Mesenchymal stem cell (in vitro differentiated cells and primary cell): ENCODE measurements around the gene TMEM72.

Source experiments
- DNase-seq: peaks from one replicate; pipeline ENCODE4 v3.0.0-alpha.2; 2013
- H2AFZ ChIP-seq: one replicate; pipeline ENCODE4 v1.6.1; 2013; ENCODE audit warnings: low read depth, mild to moderate bottlenecking, control low read depth, inconsistent platforms, low read length, moderate library complexity
- H2AK5ac ChIP-seq: 2 replicates; pipeline ENCODE4 v1.6.1; 2013; ENCODE audit warnings: low read length, moderate library complexity, mild to moderate bottlenecking, inconsistent platforms; ENCODE audit not compliant: severe bottlenecking
- H2BK120ac ChIP-seq: one replicate; pipeline ENCODE4 v1.6.1; 2013; ENCODE audit warnings: low read depth, mild to moderate bottlenecking, inconsistent platforms, low read length, moderate library complexity
- H2BK12ac ChIP-seq, 2 experiments: one replicate each; pipeline ENCODE4 v1.6.1; 2013; ENCODE audit warnings: inconsistent platforms in 2 of 2, low read length in 2 of 2, mild to moderate bottlenecking in 2 of 2, moderate library complexity in 2 of 2, control low read depth in 1 of 2
- H2BK15ac ChIP-seq: one replicate; pipeline ENCODE4 v1.6.1; 2013; ENCODE audit warnings: mild to moderate bottlenecking, low read depth, inconsistent platforms; ENCODE audit not compliant: poor library complexity, severe bottlenecking
- H2BK5ac ChIP-seq: 2 replicates; pipeline ENCODE4 v1.6.1; 2013; ENCODE audit warnings: low read depth, mild to moderate bottlenecking, low read length, control low read depth, inconsistent platforms; ENCODE audit not compliant: poor library complexity, severe bottlenecking
- H3K14ac ChIP-seq, 2 experiments: one replicate each; pipeline ENCODE4 v1.6.1; 2013; ENCODE audit warnings: inconsistent platforms in 2 of 2, low read length in 2 of 2, control low read depth in 1 of 2, mild to moderate bottlenecking in 1 of 2, moderate library complexity in 1 of 2
- H3K18ac ChIP-seq, 2 experiments: one replicate each; pipeline ENCODE4 v1.6.1; 2013; ENCODE audit warnings: inconsistent platforms in 2 of 2, low read length in 2 of 2, control low read depth in 1 of 2, low read depth in 1 of 2, mild to moderate bottlenecking in 1 of 2
- H3K23ac ChIP-seq, 2 experiments: one replicate each; pipeline ENCODE4 v1.6.1; 2013; ENCODE audit warnings: inconsistent platforms in 2 of 2, low read length in 2 of 2, mild to moderate bottlenecking in 2 of 2, moderate library complexity in 2 of 2, control low read depth in 1 of 2
- H3K27ac ChIP-seq: 2 replicates; pipeline ENCODE4 v1.5.1; 2013; ENCODE audit warnings: mild to moderate bottlenecking, moderate library complexity, low read length, control low read depth, inconsistent platforms; ENCODE audit not compliant: poor library complexity, severe bottlenecking
- H3K27me3 ChIP-seq, 2 experiments: 2 replicates each; pipeline versions ENCODE4 v1.6.1 to v1.7.0; 2013; ENCODE audit warnings: low read length in 2 of 2, mild to moderate bottlenecking in 2 of 2, moderate library complexity in 2 of 2, control low read depth in 1 of 2, inconsistent platforms in 1 of 2; ENCODE audit not compliant: control insufficient read depth in 1 of 2, insufficient read depth in 1 of 2
- H3K36me3 ChIP-seq, 2 experiments: 2 replicates each; pipeline versions ENCODE4 v1.6.1 to v1.7.0; 2013; ENCODE audit warnings: low read length in 2 of 2, control low read depth in 1 of 2, inconsistent platforms in 1 of 2, low read depth in 1 of 2, mild to moderate bottlenecking in 1 of 2; ENCODE audit not compliant: insufficient read depth in 2 of 2, control insufficient read depth in 1 of 2
- H3K4ac ChIP-seq, 2 experiments: one replicate each; pipeline ENCODE4 v1.6.1; 2013; ENCODE audit warnings: inconsistent platforms in 2 of 2, low read length in 2 of 2, mild to moderate bottlenecking in 2 of 2, moderate library complexity in 2 of 2, control low read depth in 1 of 2, low read depth in 1 of 2
- H3K4me1 ChIP-seq: 2 replicates; pipeline ENCODE4 v1.6.1; 2013; ENCODE audit warnings: low read depth, low read length, control low read depth; ENCODE audit not compliant: control insufficient read depth, insufficient read depth
- H3K4me2 ChIP-seq: 2 replicates; pipeline ENCODE4 v1.6.1; 2013; ENCODE audit warnings: low read length, mild to moderate bottlenecking, inconsistent platforms; ENCODE audit not compliant: poor library complexity, severe bottlenecking
- H3K4me3 ChIP-seq, 2 experiments: 2 replicates each; pipeline versions ENCODE4 v1.5.1 to v1.7.0; 2013; ENCODE audit warnings: low read length in 2 of 2, mild to moderate bottlenecking in 2 of 2, control low read depth in 1 of 2, low read depth in 1 of 2; ENCODE audit not compliant: insufficient read depth in 1 of 2
- H3K79me1 ChIP-seq: replicated peaks from 2 replicates; pipeline ENCODE4 v1.6.1; 2013; ENCODE audit warnings: mild to moderate bottlenecking, control low read depth, low read length, inconsistent platforms; ENCODE audit not compliant: poor library complexity, severe bottlenecking
- H3K9ac ChIP-seq: 2 replicates; pipeline ENCODE4 v1.7.0; 2013; ENCODE audit warnings: mild to moderate bottlenecking, low read length, moderate library complexity
- H3K9me3 ChIP-seq: 2 replicates; pipeline ENCODE4 v1.7.0; 2013; ENCODE audit warnings: mild to moderate bottlenecking, low read length; ENCODE audit not compliant: control insufficient read depth
- H4K8ac ChIP-seq: one replicate; pipeline ENCODE4 v1.6.1; 2013; ENCODE audit warnings: inconsistent platforms, mild to moderate bottlenecking, low read length, moderate library complexity
- H4K91ac ChIP-seq: one replicate; pipeline ENCODE4 v1.6.1; 2013; ENCODE audit warnings: mild to moderate bottlenecking, low read length, inconsistent platforms
- WGBS: methylation state at CpG from one replicate; pipeline ENCODE4 v1.1.7; 2013; ENCODE audit warnings: mixed read lengths; 5-methylcytosine and 5-hydroxymethylcytosine counted together

Gene TMEM72

GRCh38 chr10:44925224-44925623 is 14.1 kb downstream of the TMEM72 start:
- WGBS: 30% methylated on average over 7 of the region's 7 CpGs
- H3K27ac ChIP-seq: no peak overlapping the region
- H3K4ac ChIP-seq: no peak overlapping the region
- no peaks in the 10 kb centered on the region for H3K4me1 ChIP-seq
- peaks cover 41 to 43% of the 10 kb centered on the region in 2 experiments for H3K27me3 ChIP-seq
- no peak overlapping the region for H2BK120ac ChIP-seq
- H2AK5ac ChIP-seq: no peak overlapping the region
- H2BK12ac ChIP-seq: peak overlapping the region in 1 of 2 experiments; percentile 65
- H3K18ac ChIP-seq: no peak overlapping the region
- no peak overlapping the region for H4K8ac ChIP-seq
- H2AFZ ChIP-seq: no peak overlapping the region
- no peak overlapping the region for H3K4me2 ChIP-seq
- H2BK15ac ChIP-seq: no peak overlapping the region
- H3K23ac ChIP-seq: no peak overlapping the region
- DNase-seq: no peak
- H4K91ac ChIP-seq: no peak overlapping the region
- no peaks in the 10 kb centered on the region for H3K79me1 ChIP-seq
- no peak overlapping the region for H3K14ac ChIP-seq
- H3K36me3 ChIP-seq: no peaks in the 10 kb centered on the region
- H3K4me3 ChIP-seq: no peak overlapping the region
- no peak overlapping the region for H2BK5ac ChIP-seq
- no peaks in the 10 kb centered on the region for H3K9me3 ChIP-seq
- H3K9ac ChIP-seq: no peak overlapping the region

GRCh38 chr10:44925811-44926750 is 14.9 kb downstream of the TMEM72 start:
- H3K4me1 ChIP-seq: no peaks in the 10 kb centered on the region
- peak overlapping the region; percentile 7 for H4K8ac ChIP-seq
- H2BK120ac ChIP-seq: no peak overlapping the region
- H3K36me3 ChIP-seq: no peaks in the 10 kb centered on the region
- H3K9me3 ChIP-seq: no peaks in the 10 kb centered on the region
- DNase-seq: no peak
- peaks cover 33 to 36% of the 10 kb centered on the region in 2 experiments for H3K27me3 ChIP-seq
- H3K4me3 ChIP-seq: no peak overlapping the region
- no peak overlapping the region for H2AFZ ChIP-seq
- no peak overlapping the region for H3K27ac ChIP-seq
- no peak overlapping the region for H3K23ac ChIP-seq
- no peak overlapping the region for H2AK5ac ChIP-seq
- H3K9ac ChIP-seq: no peak overlapping the region
- no peak overlapping the region for H2BK12ac ChIP-seq
- H4K91ac ChIP-seq: peak overlapping the region; percentile 5
- H2BK15ac ChIP-seq: no peak overlapping the region
- no peak overlapping the region for H3K14ac ChIP-seq
- H3K4ac ChIP-seq: no peak overlapping the region
- no peak overlapping the region for H2BK5ac ChIP-seq
- 87% methylated on average over 16 of the region's 16 CpGs for WGBS
- peak overlapping the region in 1 of 2 experiments; percentile 2 for H3K18ac ChIP-seq
- H3K79me1 ChIP-seq: no peaks in the 10 kb centered on the region
- no peak overlapping the region for H3K4me2 ChIP-seq

- no peak overlapping the region for H4K8ac ChIP-seq
- peaks cover 4% of the 10 kb centered on the region for H3K4me1 ChIP-seq
- H3K4me2 ChIP-seq: no peak overlapping the region
- WGBS: 67% methylated on average over 9 of the region's 10 CpGs
- no peak overlapping the region for H2AK5ac ChIP-seq
- no peaks in the 10 kb centered on the region for H3K9me3 ChIP-seq
- no peak overlapping the region for H2BK5ac ChIP-seq
- no peak for DNase-seq
- H3K14ac ChIP-seq: peak overlapping the region in 1 of 2 experiments; percentile 6
- H4K91ac ChIP-seq: no peak overlapping the region
- H2BK12ac ChIP-seq: no peak overlapping the region
- no peaks in the 10 kb centered on the region for H3K36me3 ChIP-seq
- H2BK120ac ChIP-seq: no peak overlapping the region
- no peak overlapping the region for H3K9ac ChIP-seq
- no peak overlapping the region for H3K23ac ChIP-seq
- H3K79me1 ChIP-seq: no peaks in the 10 kb centered on the region
- no peak overlapping the region for H3K27ac ChIP-seq
- H3K18ac ChIP-seq: peak overlapping the region in 1 of 2 experiments; percentile 6
- H3K4ac ChIP-seq: no peak overlapping the region
- H2BK15ac ChIP-seq: no peak overlapping the region
- H3K27me3 ChIP-seq: peaks cover 33 to 36% of the 10 kb centered on the region in 2 experiments
- H2AFZ ChIP-seq: no peak overlapping the region
- no peak overlapping the region for H3K4me3 ChIP-seq
Observed at GRCh38 chr10:44926751-44927351, 15.7 kb downstream of the TMEM72 start.

- no peaks in the 10 kb centered on the region for H3K9me3 ChIP-seq
- H2BK15ac ChIP-seq: no peak overlapping the region
- no peak overlapping the region for H3K4me3 ChIP-seq
- H3K9ac ChIP-seq: no peak overlapping the region
- no peak overlapping the region for H2AFZ ChIP-seq
- no peak overlapping the region for H4K8ac ChIP-seq
- peaks cover 4% of the 10 kb centered on the region for H3K4me1 ChIP-seq
- H3K79me1 ChIP-seq: no peaks in the 10 kb centered on the region
- no peak overlapping the region for H3K4ac ChIP-seq
- H3K27me3 ChIP-seq: peaks cover 33 to 36% of the 10 kb centered on the region in 2 experiments
- H2BK5ac ChIP-seq: no peak overlapping the region
- no peak for DNase-seq
- H3K14ac ChIP-seq: peak overlapping the region in 1 of 2 experiments; percentile 85
- 68% methylated on average over 2 of the region's 2 CpGs for WGBS
- H2AK5ac ChIP-seq: no peak overlapping the region
- no peaks in the 10 kb centered on the region for H3K36me3 ChIP-seq
- H3K27ac ChIP-seq: no peak overlapping the region
- peak overlapping the region; percentile 67 for H4K91ac ChIP-seq
- H2BK12ac ChIP-seq: no peak overlapping the region
- no peak overlapping the region for H3K18ac ChIP-seq
- H3K4me2 ChIP-seq: no peak overlapping the region
- H3K23ac ChIP-seq: peak overlapping the region in 1 of 2 experiments; percentile 2
- no peak overlapping the region for H2BK120ac ChIP-seq
Observed at GRCh38 chr10:44927352-44927751, 16.2 kb downstream of the TMEM72 start.
